DND-41 (cell line): Measurements from ENCODE around the gene UST.

Experiments used
- ATAC-seq: fragments of 200-7000 bp; cut with Tn5 transposase; 3 replicates; pipeline ENCODE4 v1.9.1; 2021; ENCODE audit warnings: low read depth; ENCODE audit not compliant: insufficient read depth
- DNase-seq: peaks from one replicate; pipeline ENCODE4 v3.0.0-alpha.2; 2020
- H2AFZ ChIP-seq: 2 replicates; pipeline ENCODE4 v1.6.0; 2012; ENCODE audit warnings: low read depth, low read length
- H3K27ac ChIP-seq: 2 replicates; pipeline ENCODE4 v1.5.1; 2012; ENCODE audit warnings: low read length, inconsistent platforms
- H3K27me3 ChIP-seq: fragments of 200-600 bp; sonication (generic); 2 replicates; pipeline ENCODE4 v1.6.0; 2012; ENCODE audit warnings: low read length, mild to moderate bottlenecking, inconsistent platforms; ENCODE audit not compliant: insufficient read depth, poor library complexity
- H3K36me3 ChIP-seq: 2 replicates; pipeline ENCODE4 v1.5.1; 2012; ENCODE audit warnings: low read length, inconsistent platforms; ENCODE audit not compliant: insufficient read depth
- H3K4me1 ChIP-seq: 2 replicates; pipeline ENCODE4 v1.5.1; 2012; ENCODE audit warnings: mild to moderate bottlenecking, low read length; ENCODE audit not compliant: insufficient read depth
- H3K4me2 ChIP-seq: 2 replicates; pipeline ENCODE4 v1.6.0; 2012; ENCODE audit warnings: mild to moderate bottlenecking, moderate library complexity, low read length, inconsistent platforms; ENCODE audit not compliant: insufficient read depth
- H3K4me3 ChIP-seq, 2 experiments: fragments of 200-600 bp in 1 of 2; shearing (Covaris generic) in 1 of 2; 2 replicates each; pipeline ENCODE4 v1.5.1; 2012 to 2016; ENCODE audit warnings: inconsistent platforms in 2 of 2, low read length in 2 of 2, mild to moderate bottlenecking in 2 of 2, low read depth in 1 of 2, moderate library complexity in 1 of 2
- H3K79me2 ChIP-seq: 2 replicates; pipeline ENCODE4 v1.6.0; 2012; ENCODE audit warnings: low read length, inconsistent platforms; ENCODE audit not compliant: insufficient read depth
- H3K9ac ChIP-seq: 2 replicates; pipeline ENCODE4 v1.6.0; 2012; ENCODE audit warnings: low read depth, mild to moderate bottlenecking, inconsistent platforms, low read length, moderate library complexity
- H3K9me3 ChIP-seq: 2 replicates; pipeline ENCODE4 v1.5.1; 2012; ENCODE audit warnings: low read length, moderate library complexity, mild to moderate bottlenecking, inconsistent platforms; ENCODE audit not compliant: insufficient read depth, severe bottlenecking
- H4K20me1 ChIP-seq: 2 replicates; pipeline ENCODE4 v1.6.0; 2012; ENCODE audit warnings: low read length; ENCODE audit not compliant: insufficient read depth
- CTCF ChIP-seq: IDR thresholded peaks from 2 replicates; pipeline ENCODE4 v1.5.1; 2012; ENCODE audit warnings: borderline replicate concordance, low read length, moderate library complexity, mild to moderate bottlenecking; ENCODE audit not compliant: poor library complexity, severe bottlenecking; ENCODE audit errors: extremely low read depth
- EZH2 ChIP-seq: IDR thresholded peaks from 3 replicates; pipeline ENCODE4 v1.6.1; 2012; ENCODE audit warnings: borderline replicate concordance, low read depth, mild to moderate bottlenecking, moderate library complexity, low read length, inconsistent platforms; ENCODE audit not compliant: severe bottlenecking

Gene UST

GRCh38 chr6:148814869-148815268, 68.0 kb downstream of the UST start:
- DNase-seq (no peak), ATAC-seq (no peak)
- Histone ChIP-seq H3K9me3 (no peaks in the 10 kb centered on the region), H4K20me1 (no peaks in the 10 kb centered on the region), H2AFZ (no peak overlapping the region), H3K4me3 (no peak overlapping the region), H3K27me3 (no peaks in the 10 kb centered on the region), H3K36me3 (no peaks in the 10 kb centered on the region), H3K27ac (no peak overlapping the region), H3K4me2 (no peak overlapping the region), H3K79me2 (no peaks in the 10 kb centered on the region), H3K4me1 (no peaks in the 10 kb centered on the region), H3K9ac (no peak overlapping the region)
- TF ChIP-seq CTCF (no peak), EZH2 (no peak)

- Histone ChIP-seq H3K4me3 (no peak overlapping the region), H3K9me3 (no peaks in the 10 kb centered on the region), H3K4me1 (no peaks in the 10 kb centered on the region), H3K4me2 (no peak overlapping the region), H3K27ac (no peak overlapping the region), H3K79me2 (no peaks in the 10 kb centered on the region), H3K27me3 (no peaks in the 10 kb centered on the region), H2AFZ (no peak overlapping the region), H3K36me3 (no peaks in the 10 kb centered on the region), H3K9ac (no peak overlapping the region), H4K20me1 (no peaks in the 10 kb centered on the region)
- ATAC-seq (no peak), DNase-seq (no peak)
- TF ChIP-seq EZH2 (no peak), CTCF (no peak)
Observed at GRCh38 chr6:148816117-148816516, 69.3 kb downstream of the UST start.

- H4K20me1 ChIP-seq, result no peaks in the 10 kb centered on the region
- no peak overlapping the region for H3K4me2 ChIP-seq
- no peaks in the 10 kb centered on the region for H3K27me3 ChIP-seq
- no peaks in the 10 kb centered on the region for H3K36me3 ChIP-seq
- TF ChIP-seq CTCF (no peak), EZH2 (no peak)
- no peak overlapping the region for H2AFZ ChIP-seq
- H3K9me3 ChIP-seq, result no peaks in the 10 kb centered on the region
- no peak overlapping the region for H3K4me3 ChIP-seq
- DNase-seq (no peak), ATAC-seq (no peak)
- H3K79me2 ChIP-seq, result no peaks in the 10 kb centered on the region
- H3K4me1 ChIP-seq, result no peaks in the 10 kb centered on the region
- no peak overlapping the region for H3K27ac ChIP-seq
- H3K9ac ChIP-seq, result no peak overlapping the region
Observed at GRCh38 chr6:148817689-148818088, 70.9 kb downstream of the UST start.
